Activated CD8-positive, alpha-beta T cell treated with anti-CD3 and anti-CD28 coated beads for 36 hours (primary cell): ENCODE data around the gene ABCA5. TPM values are rescaled to one million over a fixed set of nuclear protein-coding genes. Genes with fewer than 3 reads are reported as not detected.
"Not testable (repeated sequence)": the region's sequence is repeated elsewhere in the genome, so short reads cannot be mapped to it uniquely, and the experiment has no call there.

Source experiments
- ATAC-seq: fragments of 200-7000 bp; cut with Tn5 transposase; one replicate; pipeline ENCODE4 v1.10.0; 2021; ENCODE audit warnings: mild to moderate bottlenecking, moderate library complexity
- CTCF ChIA-PET: fragments of 350-600 bp; sonication (Branson Sonifier 250); formaldehyde crosslinking; loops from one replicate; lab custom pipeline; 2021; ENCODE audit warnings: antibody characterized with exemption; lab: Charles Lee
- POLR2A ChIA-PET: fragments of 350-600 bp; sonication (Branson Sonifier 250); formaldehyde crosslinking; loops from one replicate; lab custom pipeline; 2021; ENCODE audit warnings: antibody characterized with exemption; lab: Charles Lee
- DNase-seq: peaks from one replicate; pipeline ENCODE4 v3.0.0-alpha.2; 2020
- H3K27ac Mint-ChIP-seq: one replicate; pipeline ENCODE4 v1.8.0; 2021; ENCODE audit warnings: mild to moderate bottlenecking, mixed read lengths
- H3K27me3 Mint-ChIP-seq: one replicate; pipeline ENCODE4 v1.8.0; 2021; ENCODE audit warnings: mixed read lengths
- H3K36me3 Mint-ChIP-seq: one replicate; pipeline ENCODE4 v1.8.0; 2021; ENCODE audit warnings: low read depth, mixed read lengths
- H3K4me1 Mint-ChIP-seq: one replicate; pipeline ENCODE4 v1.8.0; 2021; ENCODE audit warnings: low read depth, mixed read lengths
- H3K4me3 Mint-ChIP-seq: one replicate; pipeline ENCODE4 v1.8.0; 2021; ENCODE audit warnings: mild to moderate bottlenecking, moderate library complexity, mixed read lengths
- H3K9me3 Mint-ChIP-seq: one replicate; pipeline ENCODE4 v1.8.0; 2021; ENCODE audit warnings: mixed read lengths
- intact Hi-C: fragments of 100-400 bp; cut with micrococcal nuclease; formaldehyde crosslinking; loops from one replicate; pipeline ENCODE4 v1.10.0; 2022
- total RNA-seq, 2 experiments: library from RNA; stranded (reverse); gene quantifications; one replicate each; pipeline ENCODE4 v1.2.3, GENCODE V29; 2021
- TF ChIP-seq, protein P1 (sequence below): fragments of 200-600 bp; IDR thresholded peaks from one replicate; pipeline ENCODE4 v1.8.0; 2022; ENCODE audit warnings: antibody characterized with exemption, mild to moderate bottlenecking

The ABCA5 gene
- total RNA-seq, 2 experiments from 2014 or later: 12.4 to 13.2 TPM

DNA sequence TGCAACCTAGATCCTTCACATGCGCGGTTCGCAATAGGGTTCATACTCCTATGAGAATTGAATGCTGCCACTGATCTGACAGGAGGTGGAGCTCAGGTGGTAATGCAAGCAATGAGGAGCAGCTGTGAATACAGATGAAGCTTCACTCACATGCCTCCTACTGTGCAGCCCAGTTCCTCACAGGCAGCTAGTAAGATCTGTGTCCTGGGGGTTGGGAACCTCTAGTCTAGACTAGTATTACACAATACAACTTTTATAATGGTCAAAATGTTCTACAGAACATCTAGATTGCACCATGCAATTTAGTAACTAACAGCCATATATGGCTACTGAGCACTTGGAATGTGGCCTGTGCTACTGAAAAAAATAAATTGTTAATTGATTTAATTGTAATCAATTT lies 26.7 kb downstream of the ABCA5 start:
- intact Hi-C loops: no loop called here
- Mint-ChIP-seq H3K27me3 (no peaks in the 10 kb centered on the region), H3K36me3 (peaks cover 22% of the 10 kb centered on the region), H3K27ac (no peak overlapping the region), H3K4me1 (peaks cover 2% of the 10 kb centered on the region), H3K4me3 (no peak overlapping the region), H3K9me3 (no peaks in the 10 kb centered on the region)
- DNase-seq (no peak), ATAC-seq (no peak)
- CTCF ChIA-PET: no interaction called here
- TF ChIP-seq, protein P1, sequence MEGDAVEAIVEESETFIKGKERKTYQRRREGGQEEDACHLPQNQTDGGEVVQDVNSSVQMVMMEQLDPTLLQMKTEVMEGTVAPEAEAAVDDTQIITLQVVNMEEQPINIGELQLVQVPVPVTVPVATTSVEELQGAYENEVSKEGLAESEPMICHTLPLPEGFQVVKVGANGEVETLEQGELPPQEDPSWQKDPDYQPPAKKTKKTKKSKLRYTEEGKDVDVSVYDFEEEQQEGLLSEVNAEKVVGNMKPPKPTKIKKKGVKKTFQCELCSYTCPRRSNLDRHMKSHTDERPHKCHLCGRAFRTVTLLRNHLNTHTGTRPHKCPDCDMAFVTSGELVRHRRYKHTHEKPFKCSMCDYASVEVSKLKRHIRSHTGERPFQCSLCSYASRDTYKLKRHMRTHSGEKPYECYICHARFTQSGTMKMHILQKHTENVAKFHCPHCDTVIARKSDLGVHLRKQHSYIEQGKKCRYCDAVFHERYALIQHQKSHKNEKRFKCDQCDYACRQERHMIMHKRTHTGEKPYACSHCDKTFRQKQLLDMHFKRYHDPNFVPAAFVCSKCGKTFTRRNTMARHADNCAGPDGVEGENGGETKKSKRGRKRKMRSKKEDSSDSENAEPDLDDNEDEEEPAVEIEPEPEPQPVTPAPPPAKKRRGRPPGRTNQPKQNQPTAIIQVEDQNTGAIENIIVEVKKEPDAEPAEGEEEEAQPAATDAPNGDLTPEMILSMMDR: no peak
- POLR2A ChIA-PET: no interaction called here

DNA sequence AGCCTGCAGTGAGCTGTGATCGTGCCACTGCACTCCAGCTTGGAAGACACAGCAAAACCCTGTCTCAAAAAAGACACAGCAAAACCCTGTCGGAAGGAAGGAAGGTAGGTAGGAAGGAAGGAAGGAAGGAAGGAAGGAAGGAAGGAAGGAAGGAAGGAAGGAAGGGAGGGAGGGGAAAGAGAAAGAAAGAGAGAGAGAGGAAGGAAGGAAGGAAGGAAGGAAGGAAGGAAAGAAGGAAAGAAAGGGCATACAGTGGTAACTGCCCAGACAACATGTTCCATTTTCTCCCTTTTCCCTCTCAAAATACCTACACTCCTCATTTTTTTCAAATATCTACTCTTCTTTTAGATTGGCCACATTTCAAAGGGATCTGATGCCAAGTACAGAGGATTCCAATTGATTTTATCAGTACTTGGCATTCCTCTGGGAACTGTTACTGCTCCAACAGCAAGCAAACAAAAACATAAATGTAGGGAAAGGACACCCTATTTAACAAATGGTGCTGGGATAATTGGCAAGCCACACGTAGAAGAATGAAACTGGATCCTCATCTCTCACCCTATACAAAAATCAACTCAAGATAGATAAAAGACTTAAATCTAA lies 28.7 kb downstream of the ABCA5 start:
- ATAC-seq, H3K27ac Mint-ChIP-seq, CTCF ChIA-PET: not testable (repeated sequence)

DNA sequence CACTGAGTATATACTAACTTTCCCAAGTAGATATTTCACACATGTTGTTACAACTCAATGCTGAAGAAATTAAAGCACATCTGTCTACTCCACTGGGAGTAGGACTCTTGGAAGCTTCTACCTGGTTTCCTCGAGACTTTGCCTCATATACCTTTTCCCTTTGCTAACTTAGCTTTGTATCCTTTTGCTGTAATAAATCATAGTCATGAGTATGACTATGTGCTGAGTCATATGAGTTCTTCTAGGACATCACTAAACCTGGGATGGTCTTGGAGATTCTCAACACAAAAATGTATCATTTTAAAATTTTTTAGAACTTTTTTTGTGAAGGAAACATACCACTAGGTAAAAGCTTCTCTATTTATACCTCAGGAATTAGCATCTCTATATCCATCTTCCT lies 39.8 kb downstream of the ABCA5 start:
- Mint-ChIP-seq H3K36me3 (peaks cover 16% of the 10 kb centered on the region), H3K9me3 (no peaks in the 10 kb centered on the region)

More for the DNA sequence above, 28.7 kb downstream of the ABCA5 start:
- H3K4me3 Mint-ChIP-seq, DNase-seq, H3K9me3 Mint-ChIP-seq, H3K4me1 Mint-ChIP-seq, intact Hi-C loops, H3K27me3 Mint-ChIP-seq, POLR2A ChIA-PET: not testable (repeated sequence)
- peaks cover 31% of the 10 kb centered on the region for H3K36me3 Mint-ChIP-seq

DNA sequence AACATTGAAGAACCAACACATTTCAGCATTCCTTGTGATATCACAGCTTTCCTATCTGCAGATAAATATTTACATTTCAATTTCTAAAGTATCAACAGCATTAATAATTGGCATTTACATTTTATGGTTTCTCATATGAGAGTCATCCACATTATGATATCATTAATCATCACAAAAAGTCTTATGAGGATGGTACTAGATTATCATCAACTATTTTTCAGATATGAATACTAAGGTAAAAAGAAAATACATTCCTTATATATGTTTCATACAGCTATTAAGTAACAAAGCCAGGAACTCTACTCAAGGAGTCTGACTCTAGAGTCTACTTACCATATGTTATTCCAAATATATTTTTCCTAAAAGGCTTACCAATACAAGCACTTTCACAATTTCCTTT lies 40.7 kb downstream of the ABCA5 start:
- peaks cover 21% of the 10 kb centered on the region for H3K36me3 Mint-ChIP-seq
- H3K27me3 Mint-ChIP-seq: no peaks in the 10 kb centered on the region
- DNase-seq: no peak
- H3K4me1 Mint-ChIP-seq: no peaks in the 10 kb centered on the region
- H3K9me3 Mint-ChIP-seq: no peaks in the 10 kb centered on the region
- CTCF ChIA-PET: interaction anchor here (1.1 kb wide), 1 partner anchor 108 kb away, joined by 3 read pairs; no protein-coding TSS in a partner anchor
- POLR2A ChIA-PET: no interaction called here
- intact Hi-C loops: no loop called here
- TF ChIP-seq, protein P1: no peak
- H3K27ac Mint-ChIP-seq: no peak overlapping the region
- no peak overlapping the region for H3K4me3 Mint-ChIP-seq
- no peak for ATAC-seq

More for the DNA sequence above, 39.8 kb downstream of the ABCA5 start:
- Mint-ChIP-seq H3K4me3 (no peak overlapping the region), H3K27ac (no peak overlapping the region), H3K4me1 (no peaks in the 10 kb centered on the region), H3K27me3 (no peaks in the 10 kb centered on the region)
- CTCF ChIA-PET: no interaction called here
- ATAC-seq (no peak), DNase-seq (no peak)
- intact Hi-C loops: no loop called here
- POLR2A ChIA-PET: no interaction called here
- TF ChIP-seq, protein P1: no peak

DNA sequence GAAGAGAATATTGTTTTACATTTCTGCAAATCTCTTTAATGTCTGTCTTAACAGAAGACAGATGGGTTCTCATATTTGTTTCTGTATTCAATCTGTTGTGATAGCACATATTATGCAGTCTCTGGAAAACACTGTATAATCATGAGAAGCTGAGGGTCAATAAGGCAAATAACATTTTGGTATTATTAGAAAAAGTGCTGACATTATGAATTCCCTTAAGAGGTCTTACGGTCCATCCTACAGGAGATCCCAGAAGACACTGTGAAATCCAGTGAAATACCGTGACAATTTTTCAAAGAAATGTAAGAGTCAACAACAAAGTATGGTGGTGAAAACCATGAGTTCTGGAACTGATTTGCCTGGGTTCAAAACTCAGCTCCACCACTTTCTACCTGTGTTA lies 42.3 kb downstream of the ABCA5 start:
- H3K4me1 Mint-ChIP-seq: no peaks in the 10 kb centered on the region
- DNase-seq: no peak

More for the DNA sequence above, 42.3 kb downstream of the ABCA5 start:
- TF ChIP-seq, protein P1: no peak
- intact Hi-C loops: no loop called here
- Mint-ChIP-seq H3K9me3 (no peaks in the 10 kb centered on the region), H3K4me3 (no peak overlapping the region), H3K27ac (no peak overlapping the region), H3K27me3 (no peaks in the 10 kb centered on the region), H3K36me3 (peaks cover 21% of the 10 kb centered on the region)
- ATAC-seq: no peak
- ChIA-PET POLR2A (no interaction called here), CTCF (no interaction called here)
